NCI-H2196 (cell line): Measurements from ENCODE around the gene GPATCH1.

Experiments used
- DNase-seq: peaks from one replicate; lab custom pipeline; 2025; ENCODE audit not compliant: unreplicated experiment; lab: John Stamatoyannopoulos, UW

GPATCH1 gene

DNA sequence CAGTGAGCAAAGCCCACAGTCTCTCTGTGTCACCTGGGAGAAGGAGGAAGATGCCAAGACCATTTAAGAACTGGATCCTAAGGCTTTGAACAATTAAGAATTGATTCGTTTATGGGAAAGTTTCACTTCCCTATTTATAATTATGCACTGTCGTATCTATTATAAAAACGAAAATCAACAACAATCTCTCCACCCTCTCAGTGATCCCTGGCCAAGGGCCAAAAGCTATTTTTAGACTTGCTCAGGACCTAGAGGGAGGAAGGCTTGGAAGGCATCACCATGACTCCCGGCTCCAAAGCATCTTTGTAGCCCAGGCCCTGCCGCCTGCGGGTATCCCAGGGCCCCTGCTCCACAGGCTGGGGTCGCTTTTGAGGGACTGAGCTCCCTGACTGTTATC, 17.6 kb upstream of the GPATCH1 start:
- peak; percentile 55 for DNase-seq

DNA sequence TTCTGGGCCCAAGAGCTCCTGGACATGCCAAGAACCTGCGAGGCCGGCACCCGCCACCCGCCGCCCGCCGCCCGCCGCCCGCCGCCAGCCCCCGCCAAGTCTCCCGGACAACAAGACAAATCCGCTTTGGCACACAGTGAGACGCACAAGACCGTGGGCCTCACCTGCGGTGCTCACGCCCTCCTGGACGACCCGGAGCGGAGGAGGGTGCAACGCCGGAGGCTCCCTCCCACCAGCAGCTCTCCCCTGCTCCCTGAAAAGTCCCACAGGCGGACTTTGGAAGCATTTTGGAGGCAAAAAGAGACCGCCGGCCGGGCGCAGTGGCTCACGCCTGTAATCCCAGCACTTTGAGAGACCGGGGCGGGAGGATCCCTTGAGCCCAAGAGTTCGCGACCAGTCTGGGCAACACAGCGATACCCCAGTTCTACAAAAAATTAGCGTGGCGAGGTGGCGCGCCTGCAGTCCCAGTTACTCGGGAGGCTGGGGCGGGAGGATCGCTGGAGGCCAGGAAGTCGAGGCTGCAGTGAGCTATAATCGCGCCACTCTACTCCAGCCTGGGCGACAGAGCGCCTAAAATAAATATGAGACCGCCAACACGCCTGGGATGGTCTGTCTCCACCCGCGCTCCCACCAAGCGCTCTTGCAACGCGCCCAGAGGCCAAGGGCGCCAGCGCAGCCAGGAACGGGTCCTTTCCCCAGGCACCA, 17.1 kb upstream of the GPATCH1 start:
- no peak for DNase-seq

DNA sequence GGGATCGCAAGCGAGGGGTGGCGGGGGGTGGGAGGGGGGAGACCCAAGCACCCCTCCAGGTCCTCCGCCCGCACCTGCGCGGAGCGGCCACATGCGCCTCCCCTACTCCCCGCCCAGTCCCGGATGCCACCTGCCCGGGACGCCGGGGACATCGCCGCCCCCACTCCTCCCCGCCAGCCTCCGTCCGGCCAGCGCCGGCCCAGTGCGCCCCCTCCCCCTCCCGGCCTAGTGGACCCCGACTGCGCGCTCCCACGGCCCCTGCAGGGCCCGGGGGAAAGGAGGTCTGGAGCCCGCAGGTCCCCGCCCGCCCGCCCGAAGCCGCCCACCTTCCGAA, 16.6 kb upstream of the GPATCH1 start:
- DNase-seq, result peak; percentile 38

DNA sequence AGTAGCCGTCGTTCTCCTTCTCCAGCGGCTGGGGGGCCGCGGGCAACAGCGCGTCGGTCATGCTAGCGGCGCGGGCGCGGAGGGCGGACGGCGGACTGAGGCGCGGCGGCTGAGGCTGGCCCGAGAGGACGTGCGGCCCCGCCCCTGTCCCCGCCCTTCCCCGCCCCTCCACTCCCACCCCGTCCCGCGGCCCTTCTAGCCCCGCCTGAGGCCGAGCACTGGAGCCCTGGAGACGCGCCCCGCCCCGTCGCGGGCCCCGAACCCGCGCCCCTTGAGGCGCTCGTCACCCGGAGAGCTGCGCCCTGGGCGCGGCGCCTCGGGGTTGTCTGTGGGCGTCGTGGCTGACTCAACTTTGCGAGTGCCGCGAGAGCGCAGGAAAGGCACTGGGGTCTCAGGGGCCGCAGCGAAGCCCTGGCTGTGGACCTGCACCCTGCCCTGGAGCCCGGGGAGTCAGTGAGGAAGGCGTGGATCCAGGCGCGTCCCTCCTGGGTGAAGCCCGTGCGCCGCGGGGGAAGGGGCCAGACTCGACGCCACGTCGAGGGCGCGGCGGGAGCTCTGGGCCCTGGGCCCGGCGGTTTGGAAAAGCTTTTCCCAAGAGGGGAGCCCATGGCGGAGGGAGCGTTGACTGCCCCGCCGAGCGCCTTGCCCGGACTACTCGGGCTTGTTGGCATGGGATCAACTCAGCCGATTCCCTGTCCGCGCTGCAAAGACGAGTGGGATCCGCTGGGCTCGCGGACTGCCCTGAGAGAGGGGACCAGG, 16.0 kb upstream of the GPATCH1 start, which contains the start of gene RHPN2:
Gene RHPN2, minus strand, starts transcription at position 97 of the 759 bp plus-strand sequence. Its CDS starts 36 bp downstream, at position 61.
- peak; percentile 74 for DNase-seq

DNA sequence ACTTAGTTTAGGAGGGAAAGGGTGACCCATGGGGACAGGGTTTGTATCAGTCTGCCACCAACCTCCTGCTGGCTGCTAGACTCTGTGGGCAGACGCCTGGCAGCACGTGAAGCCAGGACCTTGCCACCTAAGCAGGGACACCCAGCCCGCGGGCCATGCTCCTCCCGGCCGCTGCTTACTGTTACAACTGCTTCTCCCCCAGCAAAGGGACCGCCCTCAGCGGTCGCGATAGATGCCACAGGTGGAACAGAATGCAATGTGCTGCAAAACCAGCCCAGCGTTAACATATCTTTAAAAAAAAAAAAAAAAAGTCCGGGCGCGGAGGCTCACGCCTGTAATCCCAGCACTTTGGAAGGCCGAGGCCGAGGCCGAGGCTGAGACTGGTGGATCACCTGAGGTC, 14.4 kb upstream of the GPATCH1 start:
- no peak for DNase-seq

DNA sequence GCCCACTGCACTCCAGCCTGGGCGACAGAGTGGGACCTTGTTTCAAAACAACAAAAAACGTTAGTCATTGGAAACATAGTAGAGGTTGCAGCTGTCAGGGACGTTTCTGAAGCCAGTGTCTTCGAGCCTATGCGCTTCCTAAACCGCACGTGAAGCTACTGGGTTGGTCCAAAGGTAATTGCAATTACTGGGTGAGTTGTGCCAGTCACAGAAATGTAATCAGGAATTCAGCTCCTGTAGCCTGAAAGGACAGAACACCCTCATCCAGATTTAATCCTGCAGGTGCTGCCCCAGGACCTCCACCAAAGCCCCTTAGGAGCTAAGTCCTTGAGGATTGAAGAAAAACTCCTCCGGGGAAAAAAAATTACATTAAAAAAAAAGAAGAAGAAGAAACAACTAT, 13.9 kb upstream of the GPATCH1 start:
- no peak for DNase-seq

DNA sequence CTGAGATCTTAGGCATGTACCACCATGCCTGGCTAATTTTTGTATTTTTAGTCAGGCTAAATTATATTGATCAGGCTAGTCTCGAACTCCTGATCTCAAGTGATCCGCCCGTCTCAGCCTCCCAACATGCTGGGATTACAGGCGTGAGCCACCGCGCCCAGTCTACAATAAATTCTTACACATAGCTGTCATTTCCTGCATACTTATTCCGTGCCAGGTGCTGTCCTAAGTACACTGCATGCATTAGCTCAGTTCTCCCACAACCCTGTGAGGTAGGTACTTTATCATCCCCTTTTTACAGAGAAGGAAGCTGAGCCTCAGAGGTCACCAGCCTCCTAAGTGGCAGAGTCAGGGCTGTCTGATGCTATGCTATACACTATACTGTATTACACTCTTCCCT, 9.1 kb upstream of the GPATCH1 start:
- DNase-seq, result no peak

DNA sequence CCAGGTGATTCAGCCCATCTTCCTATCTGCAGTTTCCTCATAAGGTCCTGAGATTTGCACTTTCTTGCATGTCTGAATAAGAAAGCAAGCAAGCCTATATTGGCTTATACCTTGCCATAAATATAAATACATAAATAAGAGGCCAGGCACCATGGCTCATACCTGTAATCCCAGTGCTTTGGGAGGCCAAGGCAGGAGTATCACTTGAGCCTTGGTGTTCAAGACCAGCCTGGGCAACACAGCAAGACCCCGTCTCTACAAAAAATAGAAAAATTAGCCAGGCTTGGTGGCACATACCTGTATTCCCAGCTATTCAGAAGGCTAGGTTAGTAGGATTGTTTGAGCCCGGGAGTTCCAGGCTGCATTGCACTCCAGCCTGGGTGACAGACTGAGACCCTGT, 5.5 kb upstream of the GPATCH1 start:
- no peak for DNase-seq

DNA sequence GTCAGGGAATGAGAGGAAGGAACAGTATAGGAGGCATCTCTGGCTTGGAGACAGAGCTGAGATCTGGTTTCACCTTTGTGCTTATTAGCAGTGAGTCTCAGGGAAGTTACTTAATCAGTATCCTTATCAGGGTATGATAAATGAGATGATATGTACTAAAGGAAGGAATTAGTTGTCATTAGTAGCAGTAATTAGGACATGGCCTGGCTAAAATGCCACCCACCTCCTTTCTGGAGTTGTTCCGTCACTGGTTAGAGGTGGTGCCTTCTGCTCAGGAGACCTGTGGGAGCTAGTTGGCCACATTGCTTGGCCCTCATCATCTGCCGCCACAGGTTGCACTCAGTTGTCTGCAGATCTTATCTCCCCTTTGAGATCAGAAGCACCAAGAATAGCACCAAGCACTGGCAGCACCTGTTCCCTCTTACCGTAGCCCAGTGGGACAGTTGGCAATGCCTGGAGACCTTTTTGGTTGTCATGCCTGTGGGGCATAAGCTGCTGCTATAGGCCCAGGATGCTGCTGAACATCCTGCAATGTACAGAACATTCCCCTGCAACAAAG, 4.7 kb downstream of the GPATCH1 start:
- DNase-seq, result no peak

DNA sequence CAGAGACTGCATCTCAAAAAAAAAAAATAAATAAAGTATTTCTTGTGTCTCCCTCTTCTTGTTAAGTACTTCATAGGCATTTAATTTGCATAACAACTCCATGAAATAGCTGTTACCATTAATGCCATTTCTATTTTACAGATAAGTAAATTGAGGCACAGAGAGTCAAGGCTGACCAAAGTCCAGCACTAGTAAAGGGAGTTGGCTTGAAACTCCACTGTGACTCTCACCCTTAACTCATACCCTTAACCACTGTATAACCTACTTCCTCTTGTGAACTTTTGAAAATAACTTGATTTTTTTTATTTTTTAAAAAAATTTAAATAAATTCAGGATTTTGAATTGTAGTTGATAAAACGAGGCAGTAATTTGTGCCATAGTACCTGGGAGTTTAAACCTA, 6.0 kb downstream of the GPATCH1 start:
- no peak for DNase-seq

DNA sequence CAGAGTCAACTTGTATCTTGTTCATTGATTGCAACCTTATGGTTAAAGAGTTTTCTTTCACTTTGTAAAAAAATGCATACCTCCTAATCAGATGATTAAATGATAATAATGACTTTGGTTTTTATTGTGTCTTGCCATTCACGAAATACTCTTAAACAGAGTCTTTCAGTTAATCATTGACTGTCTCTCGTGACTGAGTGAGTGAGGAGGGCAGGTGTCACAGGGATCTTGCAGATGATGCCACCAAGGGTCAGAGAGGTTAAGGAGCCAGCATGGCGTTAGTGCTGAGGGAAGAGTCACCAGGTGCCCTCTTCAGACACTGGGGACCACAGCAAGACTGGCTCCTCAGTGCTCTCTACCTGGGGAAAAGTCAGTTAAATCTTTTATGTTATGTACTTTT, 8.0 kb downstream of the GPATCH1 start:
- DNase-seq, result no peak

DNA sequence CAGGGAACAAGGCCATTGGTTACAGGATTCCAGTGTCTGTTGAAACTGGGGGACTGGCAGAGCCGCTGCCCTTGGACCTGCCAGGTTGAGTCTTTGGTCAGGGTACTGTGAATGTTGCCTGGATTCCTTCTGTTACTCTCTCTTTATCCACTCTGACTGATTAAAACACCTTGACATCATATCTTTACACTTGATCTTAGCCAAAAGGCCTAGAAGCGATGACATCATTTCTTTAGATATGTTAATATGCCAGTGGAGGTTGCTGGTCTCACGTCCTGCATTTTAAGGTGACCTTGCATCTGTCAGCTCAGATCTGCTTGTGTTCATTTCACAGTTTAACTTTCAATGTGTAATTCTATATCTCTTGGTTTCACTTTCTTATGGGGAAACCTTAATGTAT, 9.2 kb downstream of the GPATCH1 start:
- no peak for DNase-seq

DNA sequence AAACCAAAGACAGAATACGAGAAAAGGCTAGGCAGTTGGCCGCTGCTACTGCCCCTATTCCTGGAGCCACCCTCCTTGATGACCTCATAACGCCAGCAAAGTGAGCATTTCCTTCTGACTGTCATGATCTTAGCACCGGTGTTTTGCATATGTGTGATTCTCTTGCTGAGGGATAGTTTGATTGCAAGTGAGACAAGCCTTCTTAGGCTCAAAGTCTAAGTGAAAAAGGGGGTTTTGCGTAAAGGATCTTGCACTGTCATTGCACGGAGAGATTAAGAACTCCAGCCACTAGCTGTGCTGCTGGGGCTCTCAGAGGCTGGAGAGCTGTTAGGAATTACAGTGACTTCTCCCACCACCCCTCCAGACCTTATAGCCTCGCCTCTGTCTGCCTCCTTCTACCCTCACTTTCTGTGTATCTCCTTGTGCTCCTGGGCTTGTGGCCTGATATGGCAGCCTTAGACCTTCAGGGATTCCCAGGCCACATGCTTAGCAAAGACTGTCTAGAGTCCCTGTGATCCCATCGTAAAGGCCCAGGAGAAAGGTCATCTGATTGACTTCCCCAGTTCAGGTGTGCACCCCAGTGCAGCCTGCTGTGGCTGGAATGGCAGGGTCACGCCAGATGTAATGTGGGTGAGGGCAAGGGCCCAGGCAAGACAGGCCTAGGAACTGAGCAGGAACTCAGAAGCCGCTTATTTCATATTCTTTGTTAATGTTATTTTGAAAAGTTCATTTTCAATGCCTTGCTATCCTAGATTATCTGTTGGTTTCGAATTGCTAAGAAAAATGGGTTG, 12.6 kb downstream of the GPATCH1 start:
- DNase-seq, result no peak

DNA sequence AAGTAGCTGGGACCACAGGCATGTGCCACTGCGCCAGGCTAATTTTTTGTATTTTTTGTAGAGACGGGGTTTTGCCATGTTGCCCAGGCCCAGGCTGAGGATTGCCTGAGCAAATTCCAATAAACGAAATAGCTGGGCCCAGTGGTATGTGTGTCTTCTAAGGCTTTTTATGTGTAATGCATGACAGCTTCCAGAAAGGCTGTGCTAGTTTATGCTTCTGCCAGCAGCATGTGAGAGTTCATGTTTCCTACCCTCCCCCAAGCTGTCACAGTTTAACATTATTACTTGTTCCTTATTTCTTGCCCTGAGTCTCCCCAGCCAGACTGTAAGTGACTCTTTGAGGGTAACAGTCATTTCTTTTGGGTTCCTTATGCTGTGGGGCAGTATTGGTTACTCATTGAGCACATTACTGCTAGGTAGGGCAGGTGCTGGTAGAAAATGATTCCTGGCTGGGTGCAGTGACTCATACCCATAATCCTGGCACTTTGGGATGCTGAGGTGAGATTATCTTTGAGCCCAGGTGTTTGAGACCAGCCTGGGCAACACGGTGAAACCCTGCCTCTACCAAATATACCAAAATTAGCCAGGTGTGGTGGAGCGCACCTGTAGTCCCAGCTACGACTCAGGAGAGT, 13.6 kb downstream of the GPATCH1 start:
- DNase-seq, result no peak

DNA sequence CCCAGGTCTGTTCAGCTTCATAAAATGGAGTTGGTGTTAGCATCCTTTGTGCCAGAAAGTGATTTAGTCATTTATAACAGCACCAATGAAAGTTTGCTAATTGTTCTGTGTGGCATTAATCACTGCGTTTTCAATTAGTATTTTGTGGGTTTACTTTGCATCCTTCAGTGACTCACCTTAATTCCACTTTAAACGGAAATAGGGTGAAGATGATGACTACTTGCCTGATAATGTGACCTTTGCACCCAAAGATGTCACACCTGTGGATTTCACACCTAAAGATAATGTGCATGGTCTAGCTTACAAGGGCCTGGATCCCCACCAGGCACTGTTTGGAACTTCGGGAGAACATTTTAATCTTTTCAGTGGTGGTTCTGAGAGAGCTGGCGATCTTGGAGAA, 15.0 kb downstream of the GPATCH1 start:
- no peak for DNase-seq

DNA sequence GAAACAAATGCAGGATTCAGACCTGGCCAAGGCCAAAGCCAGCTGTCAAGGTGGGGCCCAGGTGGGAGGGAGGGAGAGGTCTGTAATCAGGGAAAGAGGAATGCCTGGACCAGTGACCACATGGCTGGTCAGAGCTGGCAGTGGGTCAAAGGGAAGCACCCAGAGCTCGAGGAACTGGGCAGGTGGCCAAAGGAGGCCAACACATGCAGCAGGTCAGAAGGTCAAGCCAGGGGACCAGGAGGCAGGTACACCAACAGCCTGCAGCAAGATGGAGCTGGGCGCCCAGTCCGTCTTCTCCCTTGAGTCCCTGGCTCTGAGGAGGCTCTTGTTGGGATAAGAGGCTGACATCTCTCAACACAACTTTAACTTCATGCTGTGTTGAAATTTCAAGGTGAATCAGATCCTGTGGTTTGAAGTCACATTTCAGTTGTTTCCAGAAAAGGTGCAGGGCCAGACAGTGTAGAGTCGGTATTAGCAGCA, 17.1 kb downstream of the GPATCH1 start:
- DNase-seq, result peak; percentile 56

DNA sequence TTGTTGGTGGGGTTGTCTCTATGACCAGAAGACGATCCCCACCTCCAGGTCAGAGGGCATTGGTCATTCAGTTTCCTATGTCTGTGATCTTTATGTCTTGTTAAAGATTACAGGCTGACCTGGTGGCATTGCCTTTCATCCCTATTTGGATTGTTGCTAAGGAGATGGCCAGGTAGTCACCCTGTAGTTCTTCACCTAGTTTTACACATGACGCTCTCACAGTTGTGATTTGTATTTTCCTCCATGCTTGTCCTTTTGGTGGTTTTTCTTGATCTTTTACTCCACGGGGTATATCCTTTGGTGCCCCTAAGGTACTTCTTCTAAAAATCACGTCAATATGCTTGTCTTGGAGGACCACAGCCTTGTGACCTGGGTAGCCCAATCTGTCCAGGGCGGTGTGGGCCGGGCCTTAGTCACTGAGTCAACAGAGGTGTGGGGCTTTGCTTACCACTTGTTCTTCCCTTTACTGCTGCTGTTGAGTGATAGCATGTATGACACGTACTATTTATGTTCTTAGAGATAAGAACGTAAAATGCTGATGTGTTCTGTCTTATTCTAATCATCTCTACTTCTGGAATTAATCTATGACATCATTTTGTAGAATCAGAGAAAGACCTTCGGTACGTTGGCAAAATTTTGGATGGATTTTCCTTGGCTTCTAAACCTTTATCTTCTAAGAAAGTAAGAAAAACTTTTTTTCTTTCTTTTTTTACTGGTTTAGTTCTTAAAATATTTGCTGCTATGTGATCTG, 20.1 kb downstream of the GPATCH1 start:
- no peak for DNase-seq

DNA sequence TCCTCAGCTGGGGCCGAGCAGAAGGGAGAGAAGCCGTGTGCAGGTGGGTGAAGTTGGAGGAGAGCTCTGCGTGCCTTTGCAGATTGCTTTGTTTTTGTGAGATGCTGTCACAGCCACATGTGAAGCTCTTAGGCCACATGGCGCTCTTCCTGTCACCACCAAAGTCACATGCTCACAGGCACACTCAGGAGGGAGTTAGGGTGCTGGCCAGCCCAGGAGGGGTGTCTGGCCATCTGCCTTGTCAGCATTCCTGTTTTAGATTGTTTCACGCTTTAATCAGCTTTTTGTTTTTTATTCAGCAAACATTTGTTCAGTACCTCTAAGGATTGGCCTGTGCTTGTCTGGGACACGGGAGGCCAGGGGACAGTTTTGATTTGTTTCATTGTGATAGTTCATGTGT, 21.9 kb downstream of the GPATCH1 start:
- DNase-seq, result no peak

DNA sequence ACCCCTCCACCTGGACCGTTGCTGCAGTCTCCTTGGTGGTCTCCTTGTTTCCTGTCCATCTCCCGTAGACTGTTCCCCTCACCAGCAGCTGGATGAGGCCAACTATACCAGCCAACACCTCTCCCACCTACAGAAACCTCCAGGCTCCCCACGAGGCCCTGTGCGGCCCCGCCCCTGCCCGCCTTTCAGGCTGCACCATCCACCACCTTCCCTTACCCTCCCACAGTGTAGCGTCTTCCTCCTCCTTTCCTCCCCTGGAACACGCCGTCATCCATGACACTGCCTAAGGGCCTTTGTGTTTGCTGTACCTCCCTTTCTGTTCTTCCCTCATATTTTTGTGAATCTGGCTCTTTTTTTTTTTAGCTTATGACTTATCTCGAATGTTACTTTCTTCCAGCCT, 27.2 kb downstream of the GPATCH1 start:
- DNase-seq, result no peak

DNA sequence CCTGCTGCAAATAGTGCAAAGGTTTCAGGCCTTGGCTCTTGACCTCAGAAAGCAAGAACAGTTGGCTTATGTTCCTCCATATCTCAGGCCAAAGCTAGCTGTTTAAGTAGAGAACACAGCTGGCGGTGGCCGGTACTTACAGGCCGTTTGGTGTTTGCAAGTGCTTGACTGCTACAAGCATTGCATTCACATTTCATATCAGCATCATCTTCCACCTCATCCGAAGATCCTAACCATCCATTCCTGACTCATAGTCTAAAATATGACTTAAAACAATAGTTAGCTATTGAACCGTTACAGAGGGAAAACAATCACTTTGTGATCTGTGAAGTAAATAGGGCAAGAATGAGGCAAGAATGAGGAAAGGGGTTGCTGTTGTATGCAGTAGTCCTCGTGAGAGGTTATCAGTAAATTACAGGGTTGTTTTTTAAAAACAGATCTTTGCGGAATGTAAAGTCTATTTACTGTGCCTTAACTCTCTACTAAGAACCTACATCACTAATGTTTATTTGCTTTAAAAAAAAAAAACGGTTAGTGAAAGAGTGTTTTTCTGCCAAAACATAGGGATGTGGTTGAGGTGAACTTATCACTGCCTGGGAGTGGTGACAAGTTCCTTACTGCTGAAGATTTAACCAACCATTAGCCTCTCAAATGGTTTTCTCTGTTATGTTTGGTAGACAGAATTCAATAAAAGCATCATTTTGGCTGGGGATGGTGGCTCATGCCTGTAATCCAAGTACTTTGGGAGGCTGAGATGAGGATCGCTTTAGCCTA, 29.3 kb downstream of the GPATCH1 start:
- DNase-seq, result no peak
